Measurements from ENCODE around the gene CHD6. TPM values are rescaled to one million over a fixed set of nuclear protein-coding genes. Genes with fewer than 3 reads are reported as not detected.
A peak's percentile ranks its signal among the peaks of the same experiment; 100 is the strongest.

Gene CHD6
- total RNA-seq, 1 experiment from 2014 or later, result 26.6 TPM

GRCh38 chr20:41467220-41467619, 151.0 kb downstream of the CHD6 start:
- TF ChIP-seq MAX (IDR thresholded peaks at IDR 0.05), result no peak
- no peak for TF ChIP-seq CBX3 (IDR thresholded peaks at IDR 0.05; ENCODE audit: low read depth)
- no peak for TF ChIP-seq EGR1 (IDR thresholded peaks at IDR 0.05; ENCODE audit: low read depth)
- TF ChIP-seq CTCF (IDR thresholded peaks at IDR 0.05 in 2 of 3, conservative IDR thresholded peaks at IDR 0.05 in 1 of 3; ENCODE audit: borderline replicate concordance in 1 of 3, insufficient read depth in 1 of 3, low read depth in 2 of 3, low read length in 2 of 3), result 0 out of 6 replicates have a peak, but pooled peaks of 1 of the 3 experiments have one; percentile 10
- Histone ChIP-seq H3K4me2 (ENCODE audit: low read length) (no peak overlapping the region), H3K36me3 (ENCODE audit: control insufficient read depth in 1 of 2, insufficient read depth in 2 of 2, low read length in 2 of 2) (no peaks in the 10 kb centered on the region; a peak in 1 of 4 replicates), H3K79me2 (ENCODE audit: insufficient read depth, low read length) (no peaks in the 10 kb centered on the region), H3K27ac (ENCODE audit: low read depth, low read length) (no peak overlapping the region), H3K27me3 (ENCODE audit: insufficient read depth, low read length) (no peaks in the 10 kb centered on the region), H3K9me3 (ENCODE audit: control insufficient read depth in 1 of 2, insufficient read depth in 1 of 2, low read depth in 1 of 2, low read length in 2 of 2) (no peaks in the 10 kb centered on the region), H2AFZ (ENCODE audit: low read depth, low read length, poor library complexity, severe bottlenecking) (no peak overlapping the region), H3K4me3 (replicated peaks in 1 of 2; ENCODE audit: low read depth in 1 of 2, low read length in 2 of 2) (no peak overlapping the region), H3K9ac (ENCODE audit: low read length) (no peak overlapping the region), H3K9me2 (ENCODE audit: insufficient read depth) (no peaks in the 10 kb centered on the region), H4K20me1 (ENCODE audit: insufficient read depth) (no peaks in the 10 kb centered on the region), H3K4me1 (ENCODE audit: control insufficient read depth in 1 of 2, insufficient read depth in 2 of 2, low read length in 2 of 2) (no peaks in the 10 kb centered on the region)
- ATAC-seq, result no peak
- no TSS peak for BruUV-seq (replicated peaks)
- ChIA-PET POLR2A (no interaction called here), CTCF (no interaction called here), RAD21 (ENCODE audit: low non-redundant PET in 1 of 2, low total read pairs in 2 of 2, uncharacterized antibody in 2 of 2, unreplicated experiment in 2 of 2) (no interaction called here)
- intact Hi-C loops (cut with micrococcal nuclease), result no loop called here
- DNase-seq (ENCODE audit: low read depth, low spot score), result no peak

GRCh38 chr20:41463567-41463966, 154.6 kb downstream of the CHD6 start:
- Histone ChIP-seq H3K9ac (ENCODE audit: low read length) (no peak overlapping the region), H3K36me3 (ENCODE audit: control insufficient read depth in 1 of 2, insufficient read depth in 2 of 2, low read length in 2 of 2) (no peaks in the 10 kb centered on the region), H3K9me3 (ENCODE audit: control insufficient read depth in 1 of 2, insufficient read depth in 1 of 2, low read depth in 1 of 2, low read length in 2 of 2) (no peaks in the 10 kb centered on the region), H3K9me2 (ENCODE audit: insufficient read depth) (no peaks in the 10 kb centered on the region), H3K27ac (ENCODE audit: low read depth, low read length) (no peak overlapping the region), H3K79me2 (ENCODE audit: insufficient read depth, low read length) (no peaks in the 10 kb centered on the region), H2AFZ (ENCODE audit: low read depth, low read length, poor library complexity, severe bottlenecking) (no peak overlapping the region), H3K27me3 (ENCODE audit: insufficient read depth, low read length) (no peaks in the 10 kb centered on the region), H3K4me2 (ENCODE audit: low read length) (no peak overlapping the region), H4K20me1 (ENCODE audit: insufficient read depth) (no peaks in the 10 kb centered on the region), H3K4me3 (replicated peaks in 1 of 2; ENCODE audit: low read depth in 1 of 2, low read length in 2 of 2) (no peak overlapping the region), H3K4me1 (ENCODE audit: control insufficient read depth in 1 of 2, insufficient read depth in 2 of 2, low read length in 2 of 2) (no peaks in the 10 kb centered on the region)
- BruUV-seq (replicated peaks), result no TSS peak
- no peak for ATAC-seq
- ChIA-PET POLR2A (no interaction called here), RAD21 (ENCODE audit: low non-redundant PET in 1 of 2, low total read pairs in 2 of 2, uncharacterized antibody in 2 of 2, unreplicated experiment in 2 of 2) (no interaction called here), CTCF (no interaction called here)
- DNase-seq (ENCODE audit: low read depth, low spot score), result no peak
- intact Hi-C loops (cut with micrococcal nuclease), result no loop called here
- TF ChIP-seq REST (IDR thresholded peaks at IDR 0.05; ENCODE audit: low read depth), result no peak
- no peak for TF ChIP-seq RAD21 (IDR thresholded peaks at IDR 0.05; ENCODE audit: low read depth)
- no peak for TF ChIP-seq ELF1 (IDR thresholded peaks at IDR 0.05; ENCODE audit: borderline replicate concordance, low read depth)
- TF ChIP-seq POLR2AphosphoS5 (IDR thresholded peaks at IDR 0.05; ENCODE audit: low read depth, low read length), result no peak
- TF ChIP-seq TCF7L2 (IDR thresholded peaks at IDR 0.05; ENCODE audit: borderline replicate concordance, extremely low read depth, insufficient read depth, insufficient read length), result no peak
- no peak for TF ChIP-seq SIN3A (IDR thresholded peaks at IDR 0.05; ENCODE audit: low read depth)
- TF ChIP-seq EGR1 (IDR thresholded peaks at IDR 0.05; ENCODE audit: low read depth), result no peak
- no peak for TF ChIP-seq POLR2A (IDR thresholded peaks at IDR 0.05; ENCODE audit: borderline replicate concordance, extremely low read depth, insufficient read depth, insufficient read length)
- no peak for TF ChIP-seq JUND (IDR thresholded peaks at IDR 0.05)
- TF ChIP-seq EZH2 (IDR thresholded peaks at IDR 0.05), result no peak
- no peak for TF ChIP-seq YY1 (IDR thresholded peaks at IDR 0.05; ENCODE audit: extremely low read depth, insufficient replicate concordance, low read depth, low read length)

Measured in HCT116 (cell line).